ENCODE measurements around the gene TCF7L2.

- TF ChIP-seq, protein P1, sequence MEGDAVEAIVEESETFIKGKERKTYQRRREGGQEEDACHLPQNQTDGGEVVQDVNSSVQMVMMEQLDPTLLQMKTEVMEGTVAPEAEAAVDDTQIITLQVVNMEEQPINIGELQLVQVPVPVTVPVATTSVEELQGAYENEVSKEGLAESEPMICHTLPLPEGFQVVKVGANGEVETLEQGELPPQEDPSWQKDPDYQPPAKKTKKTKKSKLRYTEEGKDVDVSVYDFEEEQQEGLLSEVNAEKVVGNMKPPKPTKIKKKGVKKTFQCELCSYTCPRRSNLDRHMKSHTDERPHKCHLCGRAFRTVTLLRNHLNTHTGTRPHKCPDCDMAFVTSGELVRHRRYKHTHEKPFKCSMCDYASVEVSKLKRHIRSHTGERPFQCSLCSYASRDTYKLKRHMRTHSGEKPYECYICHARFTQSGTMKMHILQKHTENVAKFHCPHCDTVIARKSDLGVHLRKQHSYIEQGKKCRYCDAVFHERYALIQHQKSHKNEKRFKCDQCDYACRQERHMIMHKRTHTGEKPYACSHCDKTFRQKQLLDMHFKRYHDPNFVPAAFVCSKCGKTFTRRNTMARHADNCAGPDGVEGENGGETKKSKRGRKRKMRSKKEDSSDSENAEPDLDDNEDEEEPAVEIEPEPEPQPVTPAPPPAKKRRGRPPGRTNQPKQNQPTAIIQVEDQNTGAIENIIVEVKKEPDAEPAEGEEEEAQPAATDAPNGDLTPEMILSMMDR (IDR thresholded peaks at IDR 0.05; ENCODE audit: low read depth, low read length): no peak
- TF ChIP-seq EZH2phosphoT487 (IDR thresholded peaks at IDR 0.05; ENCODE audit: low read depth): no peak
Observed at GRCh38 chr10:113175756-113176651, 226.0 kb downstream of the TCF7L2 start.

Data from OCI-LY3 (cell line).